HepG2 (cell line): ENCODE measurements around the gene ALG11. TPM values are rescaled to one million over a fixed set of nuclear protein-coding genes. Genes with fewer than 3 reads are reported as not detected.

Experiments
- ATAC-seq: fragments of 200-7000 bp; cut with Tn5 transposase; 3 replicates; pipeline ENCODE4 v1.9.1; 2020; ENCODE audit warnings: mild to moderate bottlenecking, moderate library complexity
- BruUV-seq: library from RNA; stranded (reverse); fragments of 400-500 nt; replicated peaks from 2 replicates; lab custom pipeline; 2021; lab: Mats Ljungman, UMichigan
- CTCF ChIA-PET: fragments of 300-600 bp; formaldehyde crosslinking; extraction: SDS; loops from one replicate; lab custom pipeline; 2021; ENCODE audit warnings: low total read pairs, inconsistent platforms, low intra/inter-chr PET ratio; lab: Yijun Ruan, JAX
- POLR2A ChIA-PET: fragments of 350-600 bp; sonication (Branson Sonifier 250); formaldehyde crosslinking; loops from one replicate; lab custom pipeline; 2020; ENCODE audit warnings: antibody characterized with exemption, inconsistent platforms; lab: Yijun Ruan, JAX
- DNase-seq: peaks from one replicate; pipeline ENCODE4 v3.0.0-alpha.2; 2015; ENCODE audit warnings: low spot score
- FAIRE-seq: peaks from 3 replicates; lab custom pipeline; 2011; peaks lifted over from hg19 to GRCh38; lab: Jason Lieb, UNC
- H2AFZ ChIP-seq: one replicate; pipeline ENCODE4 v1.6.1; 2011; ENCODE audit warnings: low read length, inconsistent platforms
- H3K27ac ChIP-seq: fragments of 300-600 bp; 3 replicates; pipeline ENCODE4 v1.8.0; 2011; ENCODE audit warnings: mixed run types, mild to moderate bottlenecking, mixed read lengths, low read length, inconsistent platforms; ENCODE audit not compliant: insufficient read depth; ENCODE audit errors: extremely low read length
- H3K27me3 ChIP-seq, 2 experiments: fragments of 200-600 bp in 1 of 2; 2 replicates in 1 of 2; 3 replicates in 1 of 2; pipeline versions ENCODE4 v1.6.0 to v1.8.0; 2011; ENCODE audit warnings: low read length in 2 of 2, mild to moderate bottlenecking in 2 of 2, moderate library complexity in 2 of 2, inconsistent platforms in 1 of 2; ENCODE audit not compliant: insufficient read depth in 2 of 2, control insufficient read depth in 1 of 2
- H3K36me3 ChIP-seq, 2 experiments: fragments of 200-600 bp in 1 of 2; replicated peaks in 1 of 2; 2 replicates in 1 of 2; 3 replicates in 1 of 2; pipeline versions ENCODE4 v1.5.1 to v1.8.0; 2011; ENCODE audit warnings: low read length in 2 of 2, inconsistent platforms in 1 of 2; ENCODE audit not compliant: insufficient read depth in 2 of 2, control insufficient read depth in 1 of 2
- H3K4me1 ChIP-seq: 2 replicates; pipeline ENCODE4 v1.5.1; 2012; ENCODE audit warnings: low read length, inconsistent platforms; ENCODE audit not compliant: insufficient read depth
- H3K4me2 ChIP-seq: 2 replicates; pipeline ENCODE4 v1.6.0; 2011; ENCODE audit warnings: low read depth, low read length, inconsistent platforms
- H3K4me3 ChIP-seq, 3 experiments: fragments of 200-600 bp in 1 of 3; sonication (generic), shearing (Covaris generic) in 1 of 3; replicated peaks in 1 of 3; 2 replicates each; pipeline ENCODE4 v1.5.1; 2011 to 2016; ENCODE audit warnings: low read length in 3 of 3, inconsistent platforms in 2 of 3, low read depth in 2 of 3, mild to moderate bottlenecking in 2 of 3, control low read depth in 1 of 3, mixed read lengths in 1 of 3; ENCODE audit not compliant: insufficient read depth in 1 of 3
- H3K79me2 ChIP-seq: one replicate; pipeline ENCODE4 v1.6.1; 2011; ENCODE audit warnings: low read length, inconsistent platforms; ENCODE audit not compliant: insufficient read depth
- H3K9ac ChIP-seq: 2 replicates; pipeline ENCODE4 v1.6.0; 2011; ENCODE audit warnings: mild to moderate bottlenecking, low read depth, low read length, inconsistent platforms; ENCODE audit not compliant: insufficient read depth
- H3K9me3 ChIP-seq: 2 replicates; pipeline ENCODE4 v1.5.1; 2012; ENCODE audit warnings: mild to moderate bottlenecking, low read length
- H4K20me1 ChIP-seq: 2 replicates; pipeline ENCODE4 v1.6.0; 2011; ENCODE audit warnings: inconsistent platforms, mild to moderate bottlenecking, low read length, moderate library complexity; ENCODE audit not compliant: insufficient read depth
- ELF3 ChIP-seq: IDR thresholded peaks from 2 replicates; pipeline ENCODE4 v1.6.1; 2016; ENCODE audit warnings: missing genetic modification reagents, missing compliant biosample characterization
- FOXP4 ChIP-seq: sonication (generic); formaldehyde crosslinking; IDR thresholded peaks from 2 replicates; pipeline ENCODE4 v1.4.0; 2020; ENCODE audit warnings: missing genetic modification reagents
- HDAC2 ChIP-seq: sonication (generic); formaldehyde crosslinking; IDR thresholded peaks from 2 replicates; pipeline ENCODE4 v1.4.0; 2020; ENCODE audit warnings: missing genetic modification reagents
- NAIF1 ChIP-seq: sonication (generic); formaldehyde crosslinking; IDR thresholded peaks from 2 replicates; pipeline ENCODE4 v1.5.0; 2020; ENCODE audit warnings: mild to moderate bottlenecking, missing genetic modification reagents, borderline replicate concordance
- ZSCAN21 ChIP-seq: sonication (generic); formaldehyde crosslinking; IDR thresholded peaks from 2 replicates; pipeline ENCODE4 v1.8.0; 2022; ENCODE audit warnings: mild to moderate bottlenecking, missing genetic modification reagents, moderate library complexity, borderline replicate concordance
- WGBS: methylation state at CpG from one replicate; pipeline ENCODE4 v1.1.6; 2017; ENCODE audit warnings: low lambda C conversion rate; 5-methylcytosine and 5-hydroxymethylcytosine counted together
- in situ Hi-C: cut with HindIII; loops from 2 replicates; pipeline ENCODE4 v1.10.0; 2017; ENCODE audit warnings: low pct_unique_long_range_greater_than_20kb; ENCODE audit not compliant: extremely low pct_ligation_motif_present
- intact Hi-C: fragments of 100-400 bp; cut with micrococcal nuclease; formaldehyde crosslinking; loops from one replicate; pipeline ENCODE4 v1.10.0; 2022; ENCODE audit not compliant: unreplicated experiment
- polyA plus RNA-seq, 8 experiments: library from polyadenylated mRNA; depleted of rRNA in 3 of 8; stranded (reverse) in 7 of 8; unstranded in 1 of 8; fragments of >200 nt; fragmentation: Illumina TruSeq in 4 of 8; extraction: Trizol in 4 of 8; gene quantifications; 2 replicates each; pipeline versions ENCODE4 v1.2.1 to v1.2.3, GENCODE V29; 2011 to 2016; ENCODE audit warnings: low read depth in 4 of 8, missing spikeins in 1 of 8, mixed read lengths in 1 of 8; ENCODE audit not compliant: insufficient read depth in 1 of 8
- total RNA-seq, 5 experiments: library from RNA; depleted of rRNA; stranded (reverse); fragments of >200 nt; fragmentation: Illumina TruSeq; extraction: Trizol; gene quantifications; 2 replicates each; pipeline ENCODE4 v1.2.3, GENCODE V29; 2016; ENCODE audit warnings: low read depth in 1 of 5
- TF ChIP-seq, protein P1 (sequence below): IDR thresholded peaks from 2 replicates; pipeline ENCODE4 v1.6.1; 2016; ENCODE audit warnings: mild to moderate bottlenecking
- TF ChIP-seq, protein P2 (sequence below), 2 experiments: fragments of 450-650 bp in 1 of 2; sonication (generic) in 1 of 2; formaldehyde crosslinking in 1 of 2; IDR thresholded peaks; 2 replicates each; pipeline versions ENCODE4 v1.6.1 to v1.8.0; 2016 to 2022; ENCODE audit warnings: antibody characterized with exemption in 1 of 2, mild to moderate bottlenecking in 1 of 2, missing genetic modification reagents in 1 of 2

The ALG11 gene
- total and polyA plus RNA-seq, 2 of the 13 experiments (the other 11 are each of a cell fraction or from before 2014, with no cell fraction given), result 14.7 to 27.9 TPM

DNA sequence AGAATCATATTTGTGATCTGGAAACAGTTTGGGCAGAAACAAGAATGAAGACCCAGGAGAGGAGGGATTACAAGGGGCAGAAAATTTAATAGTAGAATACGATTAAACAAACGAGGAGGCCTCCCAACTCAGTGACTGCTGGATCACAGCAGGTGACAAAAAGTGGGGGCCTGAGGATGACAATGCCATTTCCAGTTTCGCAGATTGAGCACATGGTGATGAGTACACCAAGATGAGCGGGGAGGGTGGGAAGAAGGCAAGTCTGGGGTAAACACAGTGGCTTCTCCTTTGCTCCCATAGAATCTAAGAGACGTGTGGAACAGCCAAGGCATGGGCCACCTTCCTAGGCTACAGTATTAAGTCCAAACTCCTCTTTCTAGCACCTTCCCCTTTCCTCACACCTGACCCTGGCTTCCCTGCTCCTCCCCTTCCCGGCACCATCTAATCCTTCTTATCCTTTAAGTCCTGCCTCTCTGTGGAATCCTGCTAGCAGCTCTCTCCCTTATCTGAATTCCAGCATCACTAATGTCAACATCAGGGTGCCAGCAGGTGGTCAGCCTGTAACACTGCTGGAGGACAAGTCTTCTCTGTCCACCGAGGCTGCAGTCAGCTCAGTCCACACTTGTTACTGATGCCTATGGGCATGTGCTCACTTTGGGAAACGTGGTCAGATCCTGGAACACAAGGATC is 14.4 kb upstream of the ALG11 start:
- ATAC-seq (peak; percentile 84), DNase-seq (peak; percentile 90), FAIRE-seq (peak; percentile 79)
- Histone ChIP-seq H3K79me2 (peaks cover 98% of the 10 kb centered on the region), H4K20me1 (peaks cover 28% of the 10 kb centered on the region), H3K4me3 (no peak overlapping the region; a peak in 1 of 6 replicates), H3K27ac (peak overlapping the region; percentile 79), H3K4me1 (peaks cover 81% of the 10 kb centered on the region), H3K4me2 (peak overlapping the region; percentile 75), H2AFZ (no peak overlapping the region), H3K36me3 (peaks cover 0 to 6% of the 10 kb centered on the region in 2 experiments; a peak in 2 of 5 replicates), H3K9me3 (no peaks in the 10 kb centered on the region), H3K27me3 (no peaks in the 10 kb centered on the region), H3K9ac (0 out of 2 replicates have a peak overlapping the region, but pooled peaks have one; percentile 41)
- intact Hi-C loops (no loop called here), in situ Hi-C loops (no loop called here)
- no TSS peak for BruUV-seq
- POLR2A ChIA-PET, result interaction anchor here (1.0 to 3.4 kb wide), 9 partner anchors 10 to 130 kb away, joined by 3 to 32 read pairs (median 12); partner anchors contain the start of genes ALG11, ATP7B and NEK5
- CTCF ChIA-PET, result interaction anchor here (1.4 to 1.8 kb wide), 2 partner anchors 29 to 131 kb away, joined by 3 to 8 read pairs; partner anchors contain the start of gene NEK5
- WGBS, result 35% methylated on average over 8 of the region's 8 CpGs
- TF ChIP-seq ELF3 (CRISPR knock-in tag) (peak; percentile 62), FOXP4 (CRISPR knock-in tag) (peak; percentile 83), ZSCAN21 (CRISPR knock-in tag) (peak; percentile 63; the same call in 1 of the 2 replicates), NAIF1 (CRISPR knock-in tag) (0 out of 2 replicates have a peak, but pooled peaks have one; percentile 59), HDAC2 (peak; percentile 98)
- TF ChIP-seq, protein P1, sequence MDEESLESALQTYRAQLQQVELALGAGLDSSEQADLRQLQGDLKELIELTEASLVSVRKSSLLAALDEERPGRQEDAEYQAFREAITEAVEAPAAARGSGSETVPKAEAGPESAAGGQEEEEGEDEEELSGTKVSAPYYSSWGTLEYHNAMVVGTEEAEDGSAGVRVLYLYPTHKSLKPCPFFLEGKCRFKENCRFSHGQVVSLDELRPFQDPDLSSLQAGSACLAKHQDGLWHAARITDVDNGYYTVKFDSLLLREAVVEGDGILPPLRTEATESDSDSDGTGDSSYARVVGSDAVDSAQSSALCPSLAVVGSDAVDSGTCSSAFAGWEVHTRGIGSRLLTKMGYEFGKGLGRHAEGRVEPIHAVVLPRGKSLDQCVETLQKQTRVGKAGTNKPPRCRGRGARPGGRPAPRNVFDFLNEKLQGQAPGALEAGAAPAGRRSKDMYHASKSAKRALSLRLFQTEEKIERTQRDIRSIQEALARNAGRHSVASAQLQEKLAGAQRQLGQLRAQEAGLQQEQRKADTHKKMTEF (CRISPR knock-in tag), result peak; percentile 64; the same call in 1 of the 2 replicates
- TF ChIP-seq, protein P2, sequence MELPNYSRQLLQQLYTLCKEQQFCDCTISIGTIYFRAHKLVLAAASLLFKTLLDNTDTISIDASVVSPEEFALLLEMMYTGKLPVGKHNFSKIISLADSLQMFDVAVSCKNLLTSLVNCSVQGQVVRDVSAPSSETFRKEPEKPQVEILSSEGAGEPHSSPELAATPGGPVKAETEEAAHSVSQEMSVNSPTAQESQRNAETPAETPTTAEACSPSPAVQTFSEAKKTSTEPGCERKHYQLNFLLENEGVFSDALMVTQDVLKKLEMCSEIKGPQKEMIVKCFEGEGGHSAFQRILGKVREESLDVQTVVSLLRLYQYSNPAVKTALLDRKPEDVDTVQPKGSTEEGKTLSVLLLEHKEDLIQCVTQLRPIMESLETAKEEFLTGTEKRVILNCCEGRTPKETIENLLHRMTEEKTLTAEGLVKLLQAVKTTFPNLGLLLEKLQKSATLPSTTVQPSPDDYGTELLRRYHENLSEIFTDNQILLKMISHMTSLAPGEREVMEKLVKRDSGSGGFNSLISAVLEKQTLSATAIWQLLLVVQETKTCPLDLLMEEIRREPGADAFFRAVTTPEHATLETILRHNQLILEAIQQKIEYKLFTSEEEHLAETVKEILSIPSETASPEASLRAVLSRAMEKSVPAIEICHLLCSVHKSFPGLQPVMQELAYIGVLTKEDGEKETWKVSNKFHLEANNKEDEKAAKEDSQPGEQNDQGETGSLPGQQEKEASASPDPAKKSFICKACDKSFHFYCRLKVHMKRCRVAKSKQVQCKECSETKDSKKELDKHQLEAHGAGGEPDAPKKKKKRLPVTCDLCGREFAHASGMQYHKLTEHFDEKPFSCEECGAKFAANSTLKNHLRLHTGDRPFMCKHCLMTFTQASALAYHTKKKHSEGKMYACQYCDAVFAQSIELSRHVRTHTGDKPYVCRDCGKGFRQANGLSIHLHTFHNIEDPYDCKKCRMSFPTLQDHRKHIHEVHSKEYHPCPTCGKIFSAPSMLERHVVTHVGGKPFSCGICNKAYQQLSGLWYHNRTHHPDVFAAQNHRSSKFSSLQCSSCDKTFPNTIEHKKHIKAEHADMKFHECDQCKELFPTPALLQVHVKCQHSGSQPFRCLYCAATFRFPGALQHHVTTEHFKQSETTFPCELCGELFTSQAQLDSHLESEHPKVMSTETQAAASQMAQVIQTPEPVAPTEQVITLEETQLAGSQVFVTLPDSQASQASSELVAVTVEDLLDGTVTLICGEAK (IDR thresholded peaks at IDR 0.05), result no peak
- TF ChIP-seq, protein P2 (CRISPR knock-in tag; IDR thresholded peaks at IDR 0.05), result peak; percentile 35; the same call in 1 of the 2 replicates
